Fibroblast of lung (primary cell): ENCODE measurements around the gene FGGY. TPM values are rescaled to one million over a fixed set of nuclear protein-coding genes. Genes with fewer than 3 reads are reported as not detected.

Experiments
- DNase-seq, 2 donors: peaks; one replicate each; pipeline versions ENCODE4 v3.0.0 to v3.0.0-alpha.2; 2010; ENCODE audit warnings: low read depth in 2 of 2
- H2AFZ ChIP-seq: 2 replicates; pipeline ENCODE4 v1.5.1; 2012; ENCODE audit warnings: low read length, control low read depth, inconsistent platforms
- H3K27ac ChIP-seq: 2 replicates; pipeline ENCODE4 v1.5.1; 2011; ENCODE audit warnings: low read length, control low read depth; ENCODE audit not compliant: insufficient read depth
- H3K27me3 ChIP-seq: 2 replicates; pipeline ENCODE4 v1.5.1; 2011; ENCODE audit warnings: mild to moderate bottlenecking, low read length; ENCODE audit not compliant: control insufficient read depth, insufficient read depth
- H3K36me3 ChIP-seq: 2 replicates; pipeline ENCODE4 v1.5.1; 2011; ENCODE audit warnings: low read length; ENCODE audit not compliant: control insufficient read depth, insufficient read depth
- H3K4me1 ChIP-seq: 2 replicates; pipeline ENCODE4 v1.5.1; 2011; ENCODE audit warnings: low read length; ENCODE audit not compliant: control insufficient read depth, insufficient read depth; ENCODE audit errors: extremely low read depth
- H3K4me2 ChIP-seq: 2 replicates; pipeline ENCODE4 v1.5.1; 2011; ENCODE audit warnings: low read length, control low read depth; ENCODE audit not compliant: insufficient read depth; ENCODE audit errors: extremely low read depth
- H3K4me3 ChIP-seq, 4 experiments: fragments of 200-600 bp in 1 of 4; sonication (generic) in 1 of 4; replicated peaks in 1 of 4; 2 replicates each; pipeline ENCODE4 v1.5.1; 2011 to 2016; ENCODE audit warnings: low read length in 4 of 4, low read depth in 3 of 4, mild to moderate bottlenecking in 3 of 4, control low read depth in 2 of 4, inconsistent platforms in 1 of 4, mixed read lengths in 1 of 4; ENCODE audit not compliant: insufficient read depth in 1 of 4; ENCODE audit errors: control extremely low read depth in 1 of 4
- H3K79me2 ChIP-seq: 2 replicates; pipeline ENCODE4 v1.5.1; 2012; ENCODE audit warnings: mild to moderate bottlenecking, low read length, inconsistent platforms; ENCODE audit not compliant: control insufficient read depth, insufficient read depth
- H3K9ac ChIP-seq: 2 replicates; pipeline ENCODE4 v1.5.1; 2011; ENCODE audit warnings: mild to moderate bottlenecking, low read length, control low read depth; ENCODE audit not compliant: insufficient read depth
- H3K9me3 ChIP-seq: 2 replicates; pipeline ENCODE4 v1.5.1; 2012; ENCODE audit warnings: low read depth, low read length; ENCODE audit not compliant: control insufficient read depth, insufficient read depth
- H4K20me1 ChIP-seq: 2 replicates; pipeline ENCODE4 v1.5.1; 2011; ENCODE audit warnings: low read length; ENCODE audit not compliant: control insufficient read depth, insufficient read depth; ENCODE audit errors: extremely low read depth
- EZH2 ChIP-seq: IDR thresholded peaks from 2 replicates; pipeline ENCODE4 v1.5.1; 2012; ENCODE audit warnings: low read length, control low read depth, mild to moderate bottlenecking; ENCODE audit errors: missing control alignments
- polyA plus RNA-seq, 2 donors: library from polyadenylated mRNA; depleted of rRNA in 1 of 2; stranded (reverse) in 1 of 2; unstranded in 1 of 2; fragments of >200 nt; gene quantifications; 2 replicates each; pipeline ENCODE4 v1.2.1, GENCODE V29; 2011 to 2012; ENCODE audit warnings: missing spikeins in 1 of 2
- total RNA-seq: library from RNA; depleted of rRNA; stranded (reverse); fragments of >200 nt; gene quantifications from 2 replicates; pipeline ENCODE4 v1.2.1, GENCODE V29; 2014
- TF ChIP-seq, protein P1 (sequence below), 2 donors: IDR thresholded peaks in 1 of 2; conservative IDR thresholded peaks in 1 of 2; 1 replicate in 1 of 2; 2 replicates in 1 of 2; pipeline ENCODE4 v1.5.1; 2011 to 2012; ENCODE audit warnings: low read length in 2 of 2, control low read depth in 1 of 2, inconsistent platforms in 1 of 2, low read depth in 1 of 2, mild to moderate bottlenecking in 1 of 2

The FGGY gene
- total and polyA plus RNA-seq, 2 donors (not counting 1 experiment from before 2014, with no cell fraction given): 9.5 to 32.4 TPM

DNA sequence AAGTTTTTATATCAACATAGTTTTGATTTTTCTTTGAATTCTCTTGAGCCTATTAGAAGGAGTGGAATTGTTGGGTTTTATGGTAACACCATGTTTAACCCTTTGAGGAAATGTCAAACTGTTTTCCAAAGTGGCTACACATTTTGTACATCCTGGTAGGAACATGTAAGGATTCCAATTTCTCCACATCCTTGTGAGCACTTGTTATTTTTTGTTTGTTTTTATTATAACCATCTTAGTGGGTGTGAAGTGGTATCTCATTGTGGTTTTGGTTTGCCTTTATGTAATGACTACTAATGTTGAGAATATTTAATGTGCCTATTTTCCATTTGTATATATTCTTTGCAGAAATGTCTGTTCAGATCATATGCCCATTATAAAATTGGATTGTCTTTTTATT, 120.5 kb downstream of the FGGY start:
- Histone ChIP-seq H2AFZ (no peak overlapping the region), H3K4me1 (no peaks in the 10 kb centered on the region), H3K4me2 (no peak overlapping the region), H3K9ac (no peak overlapping the region), H3K4me3 (no peak overlapping the region), H3K27ac (no peak overlapping the region), H3K9me3 (no peaks in the 10 kb centered on the region), H4K20me1 (no peaks in the 10 kb centered on the region), H3K36me3 (no peaks in the 10 kb centered on the region), H3K79me2 (no peaks in the 10 kb centered on the region), H3K27me3 (no peaks in the 10 kb centered on the region)
- no peak for TF ChIP-seq EZH2
- TF ChIP-seq, protein P1, sequence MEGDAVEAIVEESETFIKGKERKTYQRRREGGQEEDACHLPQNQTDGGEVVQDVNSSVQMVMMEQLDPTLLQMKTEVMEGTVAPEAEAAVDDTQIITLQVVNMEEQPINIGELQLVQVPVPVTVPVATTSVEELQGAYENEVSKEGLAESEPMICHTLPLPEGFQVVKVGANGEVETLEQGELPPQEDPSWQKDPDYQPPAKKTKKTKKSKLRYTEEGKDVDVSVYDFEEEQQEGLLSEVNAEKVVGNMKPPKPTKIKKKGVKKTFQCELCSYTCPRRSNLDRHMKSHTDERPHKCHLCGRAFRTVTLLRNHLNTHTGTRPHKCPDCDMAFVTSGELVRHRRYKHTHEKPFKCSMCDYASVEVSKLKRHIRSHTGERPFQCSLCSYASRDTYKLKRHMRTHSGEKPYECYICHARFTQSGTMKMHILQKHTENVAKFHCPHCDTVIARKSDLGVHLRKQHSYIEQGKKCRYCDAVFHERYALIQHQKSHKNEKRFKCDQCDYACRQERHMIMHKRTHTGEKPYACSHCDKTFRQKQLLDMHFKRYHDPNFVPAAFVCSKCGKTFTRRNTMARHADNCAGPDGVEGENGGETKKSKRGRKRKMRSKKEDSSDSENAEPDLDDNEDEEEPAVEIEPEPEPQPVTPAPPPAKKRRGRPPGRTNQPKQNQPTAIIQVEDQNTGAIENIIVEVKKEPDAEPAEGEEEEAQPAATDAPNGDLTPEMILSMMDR (conservative IDR thresholded peaks at IDR 0.05 in 1 of 2, IDR thresholded peaks at IDR 0.05 in 1 of 2; ENCODE audit: low read depth in 1 of 2, low read length in 2 of 2): no peak
- DNase-seq: peak in 1 of 2 donors; percentile 36

DNA sequence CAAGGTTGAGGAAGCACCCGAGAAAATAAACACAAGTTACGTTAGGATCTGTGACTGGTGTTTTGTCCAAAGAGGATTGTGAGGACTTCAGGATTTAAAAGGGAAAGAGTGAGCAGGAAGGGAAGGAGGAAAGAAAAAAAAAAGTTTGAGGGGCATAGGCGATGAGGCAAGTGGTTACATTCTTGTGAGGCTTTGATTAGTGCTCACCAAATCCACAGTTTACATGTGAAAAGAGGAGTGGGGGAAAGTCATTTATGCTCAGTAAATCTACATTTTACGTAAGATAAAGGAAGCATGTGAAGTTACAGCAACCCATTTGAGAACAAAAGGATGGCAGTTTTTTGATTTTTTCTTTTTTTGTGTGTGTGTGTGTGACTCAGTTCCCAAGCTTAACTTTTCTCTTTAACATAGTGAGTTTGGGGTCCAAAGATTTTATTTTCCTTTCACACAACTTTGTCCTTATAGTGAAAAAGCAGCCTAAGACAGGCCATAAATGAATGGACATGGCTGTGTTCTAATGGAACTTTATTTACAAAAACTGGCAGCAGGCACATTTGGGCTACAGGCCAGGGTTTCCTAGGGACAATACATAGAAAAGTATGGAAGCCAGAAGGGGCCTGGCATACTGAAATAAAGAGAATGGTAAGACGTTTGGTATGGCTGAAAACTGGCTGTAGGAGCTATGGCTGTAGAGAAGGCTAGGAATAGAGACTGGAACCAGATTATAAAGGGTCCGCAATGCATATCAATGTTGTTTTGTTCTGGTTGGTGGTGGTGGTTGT, 121.7 kb downstream of the FGGY start:
- Histone ChIP-seq H3K36me3 (no peaks in the 10 kb centered on the region), H3K4me3 (no peak overlapping the region), H3K4me2 (no peak overlapping the region), H3K4me1 (no peaks in the 10 kb centered on the region), H4K20me1 (no peaks in the 10 kb centered on the region), H3K27me3 (no peaks in the 10 kb centered on the region), H3K9ac (no peak overlapping the region), H3K9me3 (no peaks in the 10 kb centered on the region), H3K79me2 (no peaks in the 10 kb centered on the region), H3K27ac (no peak overlapping the region), H2AFZ (no peak overlapping the region)
- no peak for TF ChIP-seq EZH2
- TF ChIP-seq, protein P1 (conservative IDR thresholded peaks at IDR 0.05 in 1 of 2, IDR thresholded peaks at IDR 0.05 in 1 of 2; ENCODE audit: low read depth in 1 of 2, low read length in 2 of 2): no peak
- peak in 1 of 2 donors; percentile 67 for DNase-seq

DNA sequence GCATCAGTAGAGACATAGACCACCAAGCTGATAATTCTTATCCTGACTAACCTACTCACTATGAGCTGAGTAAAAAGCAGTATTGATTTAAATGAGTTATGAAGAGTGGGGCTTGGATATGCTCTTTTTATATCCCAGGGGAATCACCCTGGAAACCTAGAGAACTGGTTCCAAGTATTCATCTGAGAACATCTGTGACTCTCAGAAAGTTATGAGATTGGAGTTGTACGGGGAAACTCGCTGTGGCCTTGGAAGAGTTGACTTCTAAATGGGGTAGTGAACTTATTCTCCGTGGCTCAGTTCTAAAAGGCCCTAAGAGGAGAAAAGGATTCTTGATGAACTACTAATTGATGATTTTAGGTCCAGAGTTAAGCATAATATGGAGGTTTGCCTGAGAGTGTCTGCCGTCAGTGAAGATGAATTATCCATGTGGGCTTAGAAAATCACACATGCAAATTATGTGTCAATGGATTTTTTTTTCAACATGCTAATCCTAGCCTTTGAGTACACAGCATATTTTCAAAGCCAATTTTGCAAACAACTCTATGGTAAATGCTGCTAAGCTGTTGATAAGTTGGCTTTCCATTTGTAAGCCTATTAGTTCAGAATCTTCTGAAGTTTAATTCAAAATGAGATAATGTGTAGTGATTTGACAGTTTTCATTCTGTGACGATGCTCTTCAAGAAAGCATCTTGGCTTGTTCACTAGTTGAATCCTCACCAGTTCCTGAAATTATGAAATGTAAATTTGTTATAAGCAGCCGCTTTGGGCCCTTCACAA, 122.7 kb downstream of the FGGY start:
- Histone ChIP-seq H3K79me2 (no peaks in the 10 kb centered on the region), H4K20me1 (no peaks in the 10 kb centered on the region), H2AFZ (no peak overlapping the region), H3K4me2 (no peak overlapping the region), H3K36me3 (no peaks in the 10 kb centered on the region), H3K9ac (no peak overlapping the region), H3K9me3 (no peaks in the 10 kb centered on the region), H3K4me1 (no peaks in the 10 kb centered on the region), H3K27me3 (no peaks in the 10 kb centered on the region), H3K4me3 (no peak overlapping the region), H3K27ac (no peak overlapping the region)
- no peak for TF ChIP-seq EZH2
- TF ChIP-seq, protein P1 (conservative IDR thresholded peaks at IDR 0.05 in 1 of 2, IDR thresholded peaks at IDR 0.05 in 1 of 2; ENCODE audit: low read depth in 1 of 2, low read length in 2 of 2): no peak
- no peak for DNase-seq
